Adrenal gland (tissue), 12 donors: ENCODE measurements around the gene SLC2A9. TPM values are rescaled to one million over a fixed set of nuclear protein-coding genes. Genes with fewer than 3 reads are reported as not detected.

Experiments used
- DNase-seq, 7 donors: peaks; one replicate each; pipeline ENCODE4 v3.0.0-alpha.2; 2019 to 2020
- H3K27ac ChIP-seq, 5 donors: fragments of 200-600 bp; sonication (generic) in 4 of 5; 1 replicate in 3 of 5; 2 replicates in 2 of 5; pipeline versions ENCODE4 v1.5.1 to v1.8.0; 2016 to 2020; ENCODE audit warnings: mild to moderate bottlenecking in 1 of 5
- H3K27me3 ChIP-seq: fragments of 200-600 bp; 2 replicates; pipeline ENCODE4 v1.8.0; 2021
- H3K36me3 ChIP-seq, 2 donors: fragments of 200-600 bp; replicated peaks in 1 of 2; 1 replicate in 1 of 2; 2 replicates in 1 of 2; pipeline versions ENCODE4 v1.5.1 to v1.8.0; 2018 to 2022
- H3K4me1 ChIP-seq, 2 donors: fragments of 200-600 bp; replicated peaks in 1 of 2; 1 replicate in 1 of 2; 2 replicates in 1 of 2; pipeline versions ENCODE4 v1.5.1 to v1.8.0; 2018 to 2021
- H3K4me3 ChIP-seq, 4 donors: fragments of 200-600 bp; sonication (generic) in 3 of 4; one replicate each; pipeline ENCODE4 v1.5.1; 2016 to 2018
- H3K9me3 ChIP-seq, 3 donors: fragments of 200-600 bp; sonication (generic) in 1 of 3; replicated peaks in 1 of 3; 1 replicate in 2 of 3; 2 replicates in 1 of 3; pipeline versions ENCODE4 v1.5.1 to v1.8.0; 2016 to 2021
- POLR2A ChIP-seq, 2 donors: fragments of 450-650 bp; IDR thresholded peaks; one replicate each; pipeline ENCODE4 v1.6.1; 2017; ENCODE audit warnings: antibody characterized with exemption in 2 of 2, mild to moderate bottlenecking in 2 of 2, moderate library complexity in 1 of 2
- WGBS, 4 donors: extraction: QIAGEN DNeasy Blood & Tissue Kit in 2 of 4; methylation state at CpG; one replicate each; pipeline versions ENCODE4 v1.1.5 to v1.1.7; 2013 to 2017; 5-methylcytosine and 5-hydroxymethylcytosine counted together
- intact Hi-C, 2 donors: fragments of 100-400 bp; cut with DNase I; formaldehyde crosslinking; loops; one replicate each; pipeline versions ENCODE4 v1.14.1 to v1.15.0; 2022 to 2023
- polyA plus RNA-seq, 3 donors: library from polyadenylated mRNA; stranded (reverse); fragments of 200-250 nt in 2 of 3; fragments of 350-450 nt in 1 of 3; fragmentation: Illumina TruSeq in 1 of 3; extraction: RNeasy Lipid Tissue Mini Kit (QIAGEN cat#74804) in 1 of 3; gene quantifications; one replicate each; pipeline ENCODE4 v1.2.3, GENCODE V29; 2013 to 2014
- total RNA-seq, 9 donors: library from RNA; depleted of rRNA in 4 of 9; stranded (reverse); fragments of >200 nt in 4 of 9; fragments of 120-200 nt in 1 of 9; fragmentation: NEBNext Ultra II Directional in 1 of 9; extraction: Animal tissue kit (Norgen Biotek cat#: 25700) in 1 of 9; gene quantifications; one replicate each; pipeline versions ENCODE4 v1.1.0 to v1.2.4, GENCODE V29; 2013 to 2023
- TF ChIP-seq, protein P1 (sequence below), 6 experiments: fragments of 450-650 bp in 4 of 6; fragments of 200-600 bp in 2 of 6; sonication (generic) in 1 of 6; IDR thresholded peaks; 1 replicate in 5 of 6; 2 replicates in 1 of 6; pipeline versions ENCODE4 v1.5.1 to v1.8.0; 2016 to 2021; ENCODE audit warnings: antibody characterized with exemption in 6 of 6, mild to moderate bottlenecking in 2 of 6, moderate library complexity in 1 of 6
- donor health status: healthy with polysubstance abuse.
- donor health status: Bipolar disorder and iron deficiency.
- donor health status: DM: yes; HTN: yes; CAD: no.
- donor health status: DM: no; HTN: no; CAD: no.
- donor health status: DM: no; HTN: no; CAD: no.
- donor health status: DM: yes; HTN: yes; CAD: no.

Gene SLC2A9
- total and polyA plus RNA-seq, 12 donors: 1.8 to 16.6 (median 8.5) TPM

DNA sequence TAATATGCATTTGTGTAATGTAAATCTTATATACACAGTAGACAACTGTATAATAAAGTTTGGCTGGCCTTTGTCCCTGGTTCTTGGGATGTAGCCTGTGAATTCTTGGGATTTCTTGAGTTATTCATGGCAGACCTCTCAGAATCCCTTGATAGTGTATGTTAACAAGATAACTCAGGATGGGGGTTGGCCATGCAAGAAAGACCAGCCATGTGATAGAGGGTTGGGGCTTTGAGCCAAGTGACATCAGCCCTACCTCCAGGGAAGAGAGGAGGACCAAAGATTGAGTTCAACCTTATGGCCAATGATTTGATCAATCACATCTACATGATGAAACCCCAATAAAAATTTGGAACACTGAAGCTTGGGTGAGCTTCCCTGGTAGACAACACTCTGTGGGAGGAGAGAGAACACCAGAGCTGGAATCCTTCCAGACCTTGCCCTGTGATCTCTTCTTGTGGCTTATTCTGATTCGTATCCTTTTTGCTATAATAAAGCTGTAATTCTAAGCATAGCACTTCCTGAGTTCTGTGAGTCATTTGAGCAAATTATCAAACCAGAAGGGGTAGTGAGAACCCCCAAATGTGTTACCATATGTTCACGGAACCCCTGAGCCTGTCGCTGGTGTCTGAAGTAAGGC is 11.3 kb downstream of the SLC2A9 start:
- H3K27ac ChIP-seq: no peak overlapping the region
- intact Hi-C loops: loop anchor here (5.0 to 10.0 kb wide), 4 partner anchors 38 to 315 kb away; no protein-coding TSS in a partner anchor
- peaks cover 0 to 29% of the 10 kb centered on the region in 2 donors for H3K4me1 ChIP-seq
- no peaks in the 10 kb centered on the region for H3K27me3 ChIP-seq
- WGBS, 4 donors: 76 to 86% (median 86%) methylated on average over 3 of the region's 3 CpGs
- no peaks in the 10 kb centered on the region for H3K36me3 ChIP-seq
- no peak for DNase-seq
- no peaks in the 10 kb centered on the region for H3K9me3 ChIP-seq
- TF ChIP-seq, protein P1, sequence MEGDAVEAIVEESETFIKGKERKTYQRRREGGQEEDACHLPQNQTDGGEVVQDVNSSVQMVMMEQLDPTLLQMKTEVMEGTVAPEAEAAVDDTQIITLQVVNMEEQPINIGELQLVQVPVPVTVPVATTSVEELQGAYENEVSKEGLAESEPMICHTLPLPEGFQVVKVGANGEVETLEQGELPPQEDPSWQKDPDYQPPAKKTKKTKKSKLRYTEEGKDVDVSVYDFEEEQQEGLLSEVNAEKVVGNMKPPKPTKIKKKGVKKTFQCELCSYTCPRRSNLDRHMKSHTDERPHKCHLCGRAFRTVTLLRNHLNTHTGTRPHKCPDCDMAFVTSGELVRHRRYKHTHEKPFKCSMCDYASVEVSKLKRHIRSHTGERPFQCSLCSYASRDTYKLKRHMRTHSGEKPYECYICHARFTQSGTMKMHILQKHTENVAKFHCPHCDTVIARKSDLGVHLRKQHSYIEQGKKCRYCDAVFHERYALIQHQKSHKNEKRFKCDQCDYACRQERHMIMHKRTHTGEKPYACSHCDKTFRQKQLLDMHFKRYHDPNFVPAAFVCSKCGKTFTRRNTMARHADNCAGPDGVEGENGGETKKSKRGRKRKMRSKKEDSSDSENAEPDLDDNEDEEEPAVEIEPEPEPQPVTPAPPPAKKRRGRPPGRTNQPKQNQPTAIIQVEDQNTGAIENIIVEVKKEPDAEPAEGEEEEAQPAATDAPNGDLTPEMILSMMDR (IDR thresholded peaks at IDR 0.05): no peak
- no peak for TF ChIP-seq POLR2A (IDR thresholded peaks at IDR 0.05)
- no peak overlapping the region for H3K4me3 ChIP-seq

DNA sequence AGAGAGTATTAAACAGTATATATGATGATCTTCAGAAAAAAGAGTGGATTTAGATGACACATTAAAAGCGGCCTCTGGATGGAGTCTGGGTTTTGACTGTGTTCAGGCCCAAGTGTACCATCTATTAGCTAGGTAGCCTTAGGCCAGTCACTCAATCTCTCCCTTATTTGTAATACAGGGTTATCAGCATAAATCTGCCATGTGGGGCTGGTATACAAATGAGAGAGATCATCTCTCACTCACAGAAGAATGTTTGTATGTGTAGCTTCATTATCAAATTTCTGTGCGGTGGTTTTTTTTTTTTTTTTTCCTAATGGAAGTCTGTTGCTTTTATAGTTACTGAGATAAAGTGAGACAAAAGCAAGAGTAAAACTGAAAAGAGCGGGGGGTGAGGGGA is 12.7 kb downstream of the SLC2A9 start:
- no peak overlapping the region for H3K27ac ChIP-seq

DNA sequence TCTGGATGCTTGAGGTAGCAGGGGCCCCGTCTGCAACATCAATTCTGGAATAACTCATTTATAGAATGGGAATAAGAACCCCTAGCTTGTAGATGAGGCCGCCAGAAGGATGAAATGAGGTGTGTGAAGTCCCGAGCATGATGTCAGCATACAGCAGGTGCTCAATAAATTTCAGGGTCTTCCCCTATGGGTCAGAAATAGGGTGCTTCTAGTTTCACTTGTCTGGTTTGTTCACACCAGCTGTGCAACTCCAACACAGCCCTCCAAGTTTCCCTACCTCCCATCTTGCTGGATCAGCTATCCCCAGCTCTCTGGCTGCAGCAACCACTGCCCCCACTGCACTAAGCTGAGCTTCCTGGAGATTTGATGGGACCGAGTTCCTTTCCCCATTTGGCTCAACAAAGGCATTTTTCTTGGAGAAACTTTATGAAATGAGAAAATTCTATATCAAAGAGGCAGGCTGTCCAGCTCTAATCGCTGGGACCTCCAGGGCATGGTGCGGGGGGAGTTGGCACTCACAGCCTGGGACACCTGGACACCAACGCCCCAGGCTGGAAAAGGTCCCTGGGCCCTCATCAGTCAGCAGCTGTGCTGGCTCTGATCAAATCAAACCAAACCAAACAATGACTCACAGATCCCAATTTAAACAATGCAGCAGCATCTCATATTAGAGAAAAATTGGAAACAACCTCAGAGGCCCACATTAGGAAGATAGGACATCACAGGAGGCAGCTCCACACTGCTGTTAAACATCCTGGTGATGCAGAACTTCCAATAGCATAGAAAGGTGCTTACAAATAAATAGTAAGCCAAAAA is 13.3 kb downstream of the SLC2A9 start:
- no peak overlapping the region for H3K4me3 ChIP-seq
- H3K27me3 ChIP-seq: no peaks in the 10 kb centered on the region
- 63 to 77% (median 70%) methylated on average over 7 of the region's 7 CpGs for WGBS, 4 donors
- H3K4me1 ChIP-seq: peaks cover 0 to 29% of the 10 kb centered on the region in 2 donors
- DNase-seq: no peak
- H3K36me3 ChIP-seq: no peaks in the 10 kb centered on the region
- intact Hi-C loops: loop anchor here in 1 of 2 donors (2.0 kb wide), 1 partner anchor 247 kb away; no protein-coding TSS in a partner anchor
- TF ChIP-seq POLR2A (IDR thresholded peaks at IDR 0.05): no peak
- no peak overlapping the region for H3K27ac ChIP-seq
- H3K9me3 ChIP-seq: no peaks in the 10 kb centered on the region

More for the DNA sequence above, 12.7 kb downstream of the SLC2A9 start:
- H3K4me1 ChIP-seq: peaks cover 0 to 29% of the 10 kb centered on the region in 2 donors
- 87 to 95% (median 91%) methylated on average over 3 of the region's 3 CpGs for WGBS, 4 donors
- no peak for TF ChIP-seq POLR2A (IDR thresholded peaks at IDR 0.05)
- TF ChIP-seq, protein P1 (IDR thresholded peaks at IDR 0.05): no peak
- no peak overlapping the region for H3K4me3 ChIP-seq
- no peaks in the 10 kb centered on the region for H3K36me3 ChIP-seq
- intact Hi-C loops: no loop called here
- no peaks in the 10 kb centered on the region for H3K27me3 ChIP-seq
- DNase-seq: no peak
- H3K9me3 ChIP-seq: no peaks in the 10 kb centered on the region

DNA sequence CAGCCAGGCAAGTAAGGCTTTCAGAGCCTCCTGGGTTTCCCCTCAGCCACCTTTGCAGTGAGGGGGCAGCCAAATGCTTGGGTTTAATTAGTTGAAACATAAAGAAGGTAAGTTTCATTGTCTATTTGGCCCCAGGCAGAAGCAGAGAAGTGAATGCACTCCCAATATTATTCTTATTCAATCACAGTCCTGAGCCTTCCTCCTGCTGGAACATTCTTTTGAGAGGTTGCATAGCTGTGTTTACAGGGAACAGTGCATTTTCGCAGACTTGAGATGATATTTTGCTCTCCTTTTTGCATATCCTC is 13.9 kb downstream of the SLC2A9 start:
- intact Hi-C loops: loop anchor here in 1 of 2 donors (2.0 kb wide), 1 partner anchor 247 kb away; no protein-coding TSS in a partner anchor
- H3K27me3 ChIP-seq: no peaks in the 10 kb centered on the region
- no peak for DNase-seq
- H3K9me3 ChIP-seq: no peaks in the 10 kb centered on the region
- H3K36me3 ChIP-seq: no peaks in the 10 kb centered on the region
- TF ChIP-seq, protein P1 (IDR thresholded peaks at IDR 0.05): no peak
- no peak for TF ChIP-seq POLR2A (IDR thresholded peaks at IDR 0.05)
- H3K27ac ChIP-seq: peak overlapping the region in 1 of 5 donors; percentile 78
- peaks cover 0 to 29% of the 10 kb centered on the region in 2 donors for H3K4me1 ChIP-seq
- H3K4me3 ChIP-seq: no peak overlapping the region
- 83 to 100% (median 96%) methylated on average over 1 of the region's 1 CpG for WGBS, 4 donors
